Astrocyte of the spinal cord (primary cell): Measurements from ENCODE around the gene TUBB1.

Source experiments
- DNase-seq: peaks from one replicate; pipeline ENCODE4 v3.0.0; 2011; ENCODE audit warnings: low read depth, low spot score
- H3K4me3 ChIP-seq: 2 replicates; pipeline ENCODE4 v1.5.1; 2011; ENCODE audit warnings: low read depth, mild to moderate bottlenecking, low read length, moderate library complexity
- in situ Hi-C: cut with HindIII; loops from 2 replicates; pipeline ENCODE4 v1.10.0; 2017; ENCODE audit warnings: low sequenced_read_pairs
- TF ChIP-seq, protein P1 (sequence below): IDR thresholded peaks from 2 replicates; pipeline ENCODE4 v1.5.1; 2012; ENCODE audit warnings: low read depth, mild to moderate bottlenecking, low read length, inconsistent platforms

Gene TUBB1

DNA sequence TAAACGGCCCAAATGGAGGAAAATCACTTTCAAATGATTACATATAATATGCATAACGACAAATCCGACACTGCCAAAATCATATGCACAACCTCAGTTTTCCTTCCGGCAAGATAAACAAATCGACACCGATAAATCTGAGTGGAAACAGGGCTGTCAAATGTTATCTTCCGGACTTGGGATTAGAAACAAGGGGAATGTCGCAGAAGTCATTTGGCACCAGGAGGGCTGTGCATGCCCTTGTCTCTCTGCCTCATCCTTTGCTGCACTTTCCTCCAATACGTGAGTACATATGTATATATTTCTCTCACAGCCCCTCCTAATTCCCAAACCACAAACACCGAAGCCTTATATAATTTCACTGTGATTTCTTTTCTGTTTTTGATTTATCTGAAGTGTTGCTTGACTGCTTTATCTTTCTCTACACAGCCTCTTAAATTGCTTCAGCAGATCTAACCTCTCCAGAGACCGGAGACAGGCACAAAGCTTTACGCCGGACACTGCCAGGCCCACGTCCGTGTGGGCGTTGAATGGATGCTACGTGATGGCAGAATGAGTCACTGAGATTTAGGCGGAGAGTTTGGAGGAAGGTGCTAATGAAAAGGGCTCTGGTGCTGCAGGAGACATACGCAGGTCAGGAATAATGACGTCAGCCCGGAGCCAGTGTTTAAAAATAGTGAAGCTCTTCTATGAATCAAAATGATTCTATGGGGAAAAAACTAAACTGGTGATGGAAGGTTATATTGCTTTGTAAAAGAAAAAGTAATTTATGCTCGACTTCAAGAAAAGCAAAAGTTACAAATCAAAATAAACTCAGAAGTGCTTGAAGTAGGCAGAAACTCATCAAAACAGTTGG, 44.4 kb downstream of the TUBB1 start:
- TF ChIP-seq, protein P1, sequence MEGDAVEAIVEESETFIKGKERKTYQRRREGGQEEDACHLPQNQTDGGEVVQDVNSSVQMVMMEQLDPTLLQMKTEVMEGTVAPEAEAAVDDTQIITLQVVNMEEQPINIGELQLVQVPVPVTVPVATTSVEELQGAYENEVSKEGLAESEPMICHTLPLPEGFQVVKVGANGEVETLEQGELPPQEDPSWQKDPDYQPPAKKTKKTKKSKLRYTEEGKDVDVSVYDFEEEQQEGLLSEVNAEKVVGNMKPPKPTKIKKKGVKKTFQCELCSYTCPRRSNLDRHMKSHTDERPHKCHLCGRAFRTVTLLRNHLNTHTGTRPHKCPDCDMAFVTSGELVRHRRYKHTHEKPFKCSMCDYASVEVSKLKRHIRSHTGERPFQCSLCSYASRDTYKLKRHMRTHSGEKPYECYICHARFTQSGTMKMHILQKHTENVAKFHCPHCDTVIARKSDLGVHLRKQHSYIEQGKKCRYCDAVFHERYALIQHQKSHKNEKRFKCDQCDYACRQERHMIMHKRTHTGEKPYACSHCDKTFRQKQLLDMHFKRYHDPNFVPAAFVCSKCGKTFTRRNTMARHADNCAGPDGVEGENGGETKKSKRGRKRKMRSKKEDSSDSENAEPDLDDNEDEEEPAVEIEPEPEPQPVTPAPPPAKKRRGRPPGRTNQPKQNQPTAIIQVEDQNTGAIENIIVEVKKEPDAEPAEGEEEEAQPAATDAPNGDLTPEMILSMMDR, result no peak
- no peak overlapping the region for H3K4me3 ChIP-seq
- in situ Hi-C loops, result no loop called here
- DNase-seq, result peak; percentile 59

DNA sequence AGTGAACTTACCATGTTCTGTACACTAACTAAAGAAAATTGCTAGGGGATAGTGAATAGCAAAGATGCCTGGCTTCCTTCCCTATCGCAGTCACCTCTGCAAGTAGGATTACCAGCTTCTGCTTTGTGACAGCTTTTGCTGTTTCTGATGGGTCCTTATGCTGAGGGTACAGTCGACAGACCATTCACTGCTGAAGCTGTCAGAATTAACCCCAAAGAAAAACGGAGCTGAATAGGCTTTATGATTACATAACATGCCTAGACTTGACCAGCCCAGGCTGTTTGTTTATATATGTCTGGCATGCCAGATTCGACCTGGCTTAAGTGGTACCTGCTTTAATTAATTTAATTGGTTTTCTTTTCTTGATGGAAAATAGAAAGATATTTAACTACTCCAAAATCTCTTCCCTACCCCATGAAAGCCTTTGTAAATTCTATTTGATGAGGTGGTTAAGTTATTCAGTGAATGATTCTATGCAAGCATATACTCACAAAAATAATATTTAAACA, 45.0 kb downstream of the TUBB1 start:
- H3K4me3 ChIP-seq, result no peak overlapping the region
- TF ChIP-seq, protein P1, result no peak
- DNase-seq, result no peak
- in situ Hi-C loops, result no loop called here

DNA sequence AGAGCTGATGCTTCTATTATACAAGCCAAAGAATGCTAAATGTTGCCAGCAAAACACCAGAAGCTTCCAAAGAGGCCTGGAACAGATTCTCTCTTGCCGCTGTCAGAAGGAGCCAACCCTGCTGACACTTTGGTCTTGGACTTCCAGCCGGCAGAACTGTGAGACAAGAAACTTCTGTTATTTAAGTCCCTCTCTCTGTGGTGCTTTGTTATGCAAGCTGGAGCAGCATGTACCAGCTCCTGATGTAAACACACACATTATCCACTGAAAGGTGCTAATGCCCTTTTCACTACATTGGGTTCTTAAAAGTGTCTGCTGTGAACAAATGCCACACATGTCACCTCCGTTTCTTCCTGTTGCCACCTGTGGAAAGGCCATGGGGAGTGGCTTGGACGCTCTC, 49.3 kb downstream of the TUBB1 start:
- H3K4me3 ChIP-seq, result no peak overlapping the region
- in situ Hi-C loops, result no loop called here
- no peak for DNase-seq
- TF ChIP-seq, protein P1, result no peak

DNA sequence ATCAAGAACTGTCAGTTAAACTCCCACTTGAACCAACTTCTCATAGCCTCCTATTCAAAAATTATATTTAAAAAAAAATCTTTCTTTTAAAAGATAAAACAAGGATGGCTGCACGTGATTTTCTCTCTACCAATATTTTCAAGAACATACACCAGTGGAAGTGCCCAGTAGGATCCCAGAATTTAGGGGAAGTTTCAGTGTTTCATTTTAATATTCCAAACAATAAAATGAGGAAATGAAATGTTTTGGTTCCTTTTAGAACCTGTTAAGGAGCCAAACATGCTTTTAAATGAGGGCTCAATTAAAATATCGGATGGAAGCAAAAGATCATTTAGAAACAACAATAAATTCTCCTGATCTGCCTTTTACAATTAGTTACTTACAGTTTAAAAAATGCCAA, 49.8 kb downstream of the TUBB1 start:
- no peak for DNase-seq
- in situ Hi-C loops, result no loop called here
- TF ChIP-seq, protein P1, result no peak
- H3K4me3 ChIP-seq, result no peak overlapping the region

DNA sequence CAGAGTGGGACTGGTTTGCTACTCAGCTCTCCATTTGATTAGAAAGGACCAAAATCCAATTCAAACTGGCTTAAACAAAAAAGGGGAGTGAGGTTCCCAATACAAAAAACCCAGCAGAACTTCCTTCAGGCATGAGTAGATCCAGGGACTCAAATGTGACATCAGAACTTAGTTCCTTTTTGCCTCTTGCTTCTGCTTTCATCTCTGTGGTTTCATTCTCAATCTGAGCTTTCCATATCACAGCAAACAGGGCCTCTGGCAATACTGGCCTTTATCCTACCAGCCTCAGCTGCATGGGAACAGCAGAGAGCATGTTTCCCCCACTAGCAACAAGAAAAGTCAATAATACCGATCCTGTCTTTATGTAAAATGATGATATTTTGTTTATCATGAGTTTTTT, 52.0 kb downstream of the TUBB1 start:
- DNase-seq, result no peak
- H3K4me3 ChIP-seq, result no peak overlapping the region
- TF ChIP-seq, protein P1, result no peak
- in situ Hi-C loops, result no loop called here

DNA sequence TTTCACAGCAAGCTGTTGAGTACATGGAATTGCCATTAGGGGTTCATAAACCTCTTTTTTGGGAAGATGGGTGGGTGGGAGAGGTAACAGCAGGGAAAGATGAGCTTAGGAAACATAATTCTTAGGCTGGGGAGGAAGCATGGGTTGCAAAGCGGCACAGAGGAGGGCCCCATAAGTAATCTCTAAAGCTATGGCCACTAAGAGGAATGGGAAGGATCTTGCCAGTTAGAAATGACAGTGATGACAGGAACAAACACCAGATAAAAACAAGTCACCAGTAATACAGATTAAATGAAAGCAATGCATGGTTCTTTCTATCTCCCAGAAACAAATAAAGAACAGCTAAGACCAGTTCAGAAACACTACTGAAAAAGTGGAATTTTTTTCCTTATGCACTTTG, 54.4 kb downstream of the TUBB1 start:
- in situ Hi-C loops, result no loop called here
- H3K4me3 ChIP-seq, result no peak overlapping the region
- TF ChIP-seq, protein P1, result no peak
- no peak for DNase-seq
